Measurements from ENCODE around the gene TCHHL1. TPM values are rescaled to one million over a fixed set of nuclear protein-coding genes. Genes with fewer than 3 reads are reported as not detected.

Gene TCHHL1
- total and polyA plus RNA-seq, 9 of the 15 experiments (the other 6 are each of a cell fraction or from before 2014, with no cell fraction given), result not detected

- TF ChIP-seq ARID3B (CRISPR knock-in tag; IDR thresholded peaks at IDR 0.05; ENCODE audit: borderline replicate concordance) (no peak), POLR2A (conservative IDR thresholded peaks at IDR 0.05) (no peak), GABPB2 (CRISPR knock-in tag; conservative IDR thresholded peaks at IDR 0.05) (no peak)
Observed at GRCh38 chr1:152038871-152039270, 50.0 kb downstream of the TCHHL1 start (continued).

DNA sequence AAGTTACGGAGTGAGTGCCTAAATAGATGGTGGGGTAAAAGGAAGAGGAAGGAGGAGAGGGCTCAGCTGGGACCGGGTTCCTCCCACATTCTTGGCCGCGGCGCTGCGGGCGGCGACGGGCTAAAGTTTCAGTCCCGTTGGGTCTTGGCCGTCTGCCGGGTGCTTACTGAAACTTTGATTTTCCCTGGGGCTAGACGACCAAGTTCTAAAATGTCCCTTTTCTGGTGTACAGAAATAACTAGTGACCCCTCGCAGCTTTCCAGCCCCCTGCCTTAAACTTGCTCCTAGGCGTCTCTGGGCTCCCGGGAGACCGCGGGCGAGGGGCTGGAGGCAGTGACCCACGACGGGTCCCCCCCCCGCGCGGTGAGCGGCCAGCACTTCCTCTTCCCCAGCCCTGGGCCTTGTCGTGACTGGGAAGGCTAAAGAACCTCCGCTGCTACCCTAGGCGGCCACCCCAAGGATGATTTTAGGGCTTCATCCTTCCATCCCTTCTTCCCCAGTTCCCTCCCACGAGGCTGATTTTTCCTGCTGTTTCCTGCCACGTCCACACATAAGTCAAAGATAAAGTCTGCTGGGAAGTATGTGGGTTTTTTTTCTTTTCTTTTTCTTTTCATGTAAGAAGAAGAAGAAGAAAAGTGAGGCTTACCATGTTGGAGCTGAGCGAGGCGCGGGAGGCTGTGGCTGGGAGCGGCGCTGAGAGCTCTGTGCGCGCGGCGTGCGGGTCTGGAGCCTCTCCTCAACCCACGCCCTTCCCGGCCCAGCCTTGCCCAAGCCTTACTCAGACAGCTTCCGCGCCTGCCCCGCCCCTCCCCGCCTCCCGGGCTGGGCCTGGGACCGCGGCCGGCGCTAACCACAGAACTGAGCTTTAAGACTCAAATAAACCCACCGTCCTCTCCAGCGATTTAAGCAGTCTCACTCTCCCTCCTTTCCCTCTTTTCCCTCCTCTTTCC is 52.3 kb downstream of the TCHHL1 start, which contains the start of gene S100A11:
S100A11 (minus strand) TSS at position 738 of the 950 bp plus-strand sequence; CDS start at position 649, 89 bp downstream.
- Histone ChIP-seq H2AFZ (ENCODE audit: low read depth, low read length) (peak within 1 kb of the TSS; percentile 73), H3K9ac (ENCODE audit: insufficient read depth in 1 of 2, low read depth in 2 of 2, low read length in 2 of 2) (peak within 1 kb of the TSS; percentile 78 to 91), H3K4me2 (ENCODE audit: insufficient read depth, low read length) (peak within 1 kb of the TSS; percentile 92), H3K79me2 (ENCODE audit: control insufficient read depth, insufficient read depth, low read length) (peaks cover 38% of the 10 kb centered on the region), H3K4me3 (peak within 1 kb of the TSS; percentile 55), H4K20me1 (replicated peaks; ENCODE audit: control insufficient read depth, insufficient read depth, low read length) (no peaks in the 10 kb centered on the region), H3K36me3 (ENCODE audit: control insufficient read depth, insufficient read depth, low read length) (peaks cover 26% of the 10 kb centered on the region), H3K4me1 (replicated peaks in 1 of 2; ENCODE audit: control insufficient read depth in 2 of 2, insufficient read depth in 2 of 2, low read length in 2 of 2) (peaks cover 23 to 28% of the 10 kb centered on the region in 2 experiments), H3K9me1 (ENCODE audit: control insufficient read depth, insufficient read depth, low read length) (no peaks in the 10 kb centered on the region), H3K9me3 (replicated peaks; ENCODE audit: control insufficient read depth, insufficient read depth, low read depth, low read length) (no peaks in the 10 kb centered on the region), H3K27me3 (ENCODE audit: control insufficient read depth in 2 of 2, insufficient read depth in 2 of 2, low read length in 2 of 2) (no peaks in the 10 kb centered on the region), H3K27ac (ENCODE audit: extremely low read depth, low read depth, low read length) (peak within 1 kb of the TSS; percentile 79)
- ChIA-PET POLR2A (interaction anchor here (0.6 to 3.8 kb wide), 7 partner anchors 9 to 731 kb away, joined by 3 to 37 read pairs (median 3); no protein-coding TSS in a partner anchor), CTCF (ENCODE audit: low intra/inter-chr PET ratio) (no interaction called here)
- under 1% methylated on average over 45 of the region's 53 CpGs for WGBS (ENCODE audit: insufficient coverage, low coverage, missing lambda C conversion rate)
- in situ Hi-C loops (cut with MboI) (no loop called here), intact Hi-C loops (cut with micrococcal nuclease) (no loop called here)
- peak; percentile 92 for ATAC-seq
- peak; percentile 61 for FAIRE-seq
- BruUV-seq (replicated peaks), result TSS peak; percentile 65
- peak; percentile 88 to 93 (median 88) for DNase-seq (ENCODE audit: extremely low read depth in 1 of 4, low spot score in 3 of 4)
- peak; percentile 34 for TF ChIP-seq BRD9 (IDR thresholded peaks at IDR 0.05; ENCODE audit: low read depth, partially characterized antibody)
- 0 out of 3 replicates have a peak, but pooled peaks of 1 of the 2 experiments have one; percentile 7 for TF ChIP-seq CBX3 (IDR thresholded peaks at IDR 0.05; ENCODE audit: borderline replicate concordance in 1 of 2, low read length in 2 of 2)
- peak; percentile 72 for TF ChIP-seq SP1 (CRISPR knock-in tag; IDR thresholded peaks at IDR 0.05)
- peak; percentile 44 for TF ChIP-seq HMGN3 (IDR thresholded peaks at IDR 0.05; ENCODE audit: borderline replicate concordance, extremely low read depth, insufficient read length, low read depth, low read length)
- TF ChIP-seq CEBPB (tag; IDR thresholded peaks at IDR 0.05), result peak; percentile 56
- peak in 1 of 2 experiments; percentile 28; a peak in 1 of 4 replicates for TF ChIP-seq SRF (CRISPR knock-in tag; IDR thresholded peaks at IDR 0.05)
- no peak for TF ChIP-seq MEF2A (IDR thresholded peaks at IDR 0.05; ENCODE audit: control insufficient read depth, low read depth, low read length)
- TF ChIP-seq PTTG1 (tag; IDR thresholded peaks at IDR 0.05; ENCODE audit: low read depth), result no peak
